ENCODE data around the gene LILRB1.
"Not testable (repeated sequence)": the region's sequence is repeated elsewhere in the genome, so short reads cannot be mapped to it uniquely, and the experiment has no call there.

LILRB1 gene

DNA sequence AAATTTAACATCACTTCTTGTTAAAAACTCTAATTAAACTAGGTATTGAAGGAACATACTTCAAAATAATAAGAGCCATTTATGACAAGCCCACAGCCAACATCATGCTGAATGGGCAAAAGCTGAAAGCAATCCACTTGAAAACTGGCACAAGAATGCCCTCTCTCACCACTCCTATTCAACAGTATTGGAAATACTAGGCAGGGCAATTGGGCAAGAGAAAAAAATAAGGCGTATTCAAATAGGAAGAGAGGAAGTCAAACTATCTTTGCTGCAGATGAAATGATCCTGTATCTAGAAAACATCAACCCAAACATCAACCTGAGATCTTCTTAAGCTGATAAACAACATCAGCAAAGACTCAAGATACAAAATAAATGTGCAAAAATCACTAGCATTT, 15.6 kb upstream of the LILRB1 start:
- ATAC-seq (no peak), DNase-seq (no peak)
- Mint-ChIP-seq H3K4me1 (peaks cover 4% of the 10 kb centered on the region), H3K9me3 (peaks cover 14 to 35% of the 10 kb centered on the region in 2 donors), H3K27me3 (peaks cover 20% of the 10 kb centered on the region), H3K27ac (no peak overlapping the region), H3K4me3 (no peak overlapping the region)

DNA sequence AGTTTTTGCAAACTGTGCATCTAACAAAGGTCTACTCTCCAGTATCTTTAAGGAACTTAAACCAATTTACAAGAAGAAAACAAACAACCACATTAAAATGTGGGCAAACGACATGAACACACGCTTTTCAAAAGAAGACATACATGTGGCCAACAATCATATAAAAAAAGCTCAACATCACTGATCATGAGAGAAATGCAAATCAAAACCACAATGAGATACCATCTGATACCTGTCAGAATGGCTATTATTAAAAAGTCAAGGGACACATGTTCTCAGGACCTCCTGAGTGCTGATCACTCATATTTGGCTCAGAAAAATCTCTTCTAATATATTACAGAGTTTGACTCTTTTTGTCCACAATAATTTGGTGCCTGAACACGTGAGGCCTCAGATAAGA, 14.2 kb upstream of the LILRB1 start:
- peaks cover 4% of the 10 kb centered on the region for H3K4me1 Mint-ChIP-seq
- H3K27me3 Mint-ChIP-seq: peaks cover 17% of the 10 kb centered on the region
- ATAC-seq (no peak), DNase-seq (no peak)
- peaks cover 12 to 32% of the 10 kb centered on the region in 2 donors for H3K9me3 Mint-ChIP-seq
- no peak overlapping the region for H3K4me3 Mint-ChIP-seq
- H3K27ac Mint-ChIP-seq: no peak overlapping the region

DNA sequence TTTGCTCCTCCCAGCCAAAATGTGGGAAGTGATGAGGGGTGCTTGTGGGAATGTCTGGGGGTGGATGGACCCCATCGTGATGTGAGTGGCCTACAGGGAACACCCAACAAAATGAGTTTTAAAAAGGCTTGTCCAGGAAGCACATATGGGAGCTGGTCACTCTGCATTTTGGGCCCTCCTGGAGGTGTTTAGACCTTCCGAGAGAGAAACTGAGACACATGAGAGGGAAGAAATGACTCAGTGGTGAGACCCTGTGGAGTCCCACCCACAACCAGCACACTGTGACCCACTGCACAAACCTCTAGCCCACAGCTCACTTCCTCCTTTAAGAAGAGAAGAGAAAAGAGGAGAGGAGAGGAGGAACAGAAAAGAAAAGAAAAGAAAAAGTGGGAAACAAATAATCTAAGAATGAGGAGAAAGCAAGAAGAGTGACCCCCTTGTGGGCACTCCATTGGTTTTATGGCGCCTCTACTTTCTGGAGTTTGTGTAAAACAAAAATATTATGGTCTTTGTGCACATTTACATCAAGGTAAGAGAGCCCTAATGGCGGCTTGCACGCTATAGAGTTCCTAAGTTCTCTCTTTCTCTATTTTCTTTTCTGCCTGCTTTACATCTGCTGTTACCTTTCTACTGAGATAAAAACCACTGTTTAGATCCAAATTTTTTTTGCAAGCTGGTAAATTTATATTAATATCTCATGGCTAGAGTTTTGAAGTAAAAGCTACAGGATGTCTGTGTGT, 13.3 kb upstream of the LILRB1 start:
- DNase-seq: no peak
- H3K27me3 Mint-ChIP-seq: peaks cover 26% of the 10 kb centered on the region
- no peak for ATAC-seq
- peaks cover 12 to 32% of the 10 kb centered on the region in 2 donors for H3K9me3 Mint-ChIP-seq
- H3K27ac Mint-ChIP-seq: peak overlapping the region in 1 of 2 donors; percentile 21
- H3K4me1 Mint-ChIP-seq: peaks cover 4% of the 10 kb centered on the region
- no peak overlapping the region for H3K4me3 Mint-ChIP-seq

GRCh38 chr19:54620464-54620863, 9.8 kb upstream of the LILRB1 start:
- no peak for ATAC-seq
- DNase-seq: no peak
- H3K4me1 Mint-ChIP-seq: peaks cover 4% of the 10 kb centered on the region
- no peak overlapping the region for H3K27ac Mint-ChIP-seq
- peaks cover 35% of the 10 kb centered on the region for H3K27me3 Mint-ChIP-seq
- no peak overlapping the region for H3K4me3 Mint-ChIP-seq
- H3K9me3 Mint-ChIP-seq: peaks cover 5 to 11% of the 10 kb centered on the region in 2 donors

DNA sequence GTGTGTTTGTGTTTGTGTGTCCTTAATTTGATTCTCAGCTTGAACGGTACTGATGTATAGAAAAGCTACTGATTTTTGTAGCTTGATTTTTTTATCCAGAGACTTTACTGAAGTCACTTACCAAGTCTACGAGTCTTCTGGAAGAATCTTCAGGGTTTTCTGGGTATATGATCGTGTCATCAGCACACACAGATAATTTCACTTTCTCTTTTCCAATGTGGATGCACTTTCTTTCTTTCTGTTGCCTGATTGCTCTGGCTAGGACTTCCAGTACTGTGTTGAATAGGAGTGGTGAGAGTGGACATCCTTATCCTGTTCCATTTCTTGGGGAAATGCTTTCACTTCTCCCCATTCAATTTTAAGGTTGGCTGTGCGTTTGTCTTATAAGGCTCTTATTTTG, 7.9 kb upstream of the LILRB1 start:
- Mint-ChIP-seq H3K27ac (no peak overlapping the region), H3K9me3 (no peaks in the 10 kb centered on the region), H3K4me3 (no peak overlapping the region), H3K4me1 (no peaks in the 10 kb centered on the region), H3K27me3 (peaks cover 55% of the 10 kb centered on the region)
- ATAC-seq: no peak
- no peak for DNase-seq

DNA sequence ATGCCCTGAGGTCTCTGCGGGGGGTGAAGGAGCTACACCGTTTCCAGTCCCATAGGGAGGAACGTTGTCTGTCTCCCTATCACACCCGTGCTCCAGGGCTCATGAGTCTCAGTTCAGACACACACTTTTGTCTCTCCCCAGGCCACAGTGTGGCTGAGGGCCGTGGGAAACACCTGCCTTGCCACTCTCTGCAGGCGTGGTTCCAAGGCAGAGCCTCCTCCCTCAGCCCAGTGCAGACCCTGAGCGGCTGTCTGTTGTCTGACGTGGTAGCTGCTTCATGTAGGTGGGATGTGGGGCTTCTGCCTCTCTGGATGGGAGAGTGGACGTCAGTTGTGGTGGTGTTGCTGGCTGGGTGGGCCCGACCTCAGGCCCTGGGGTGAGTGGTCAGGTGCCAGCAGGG, 6.0 kb upstream of the LILRB1 start:
- not testable (repeated sequence) for H3K9me3 Mint-ChIP-seq, H3K4me1 Mint-ChIP-seq, ATAC-seq, H3K4me3 Mint-ChIP-seq, DNase-seq
- Mint-ChIP-seq H3K27ac (peak overlapping the region in 1 of 2 donors; percentile 56), H3K27me3 (peaks cover 72% of the 10 kb centered on the region)

GRCh38 chr19:54624934-54625730, 5.2 kb upstream of the LILRB1 start:
- not testable (repeated sequence) for DNase-seq, H3K4me1 Mint-ChIP-seq, H3K4me3 Mint-ChIP-seq, H3K9me3 Mint-ChIP-seq, H3K27ac Mint-ChIP-seq, ATAC-seq
- H3K27me3 Mint-ChIP-seq: peaks cover 79% of the 10 kb centered on the region

DNA sequence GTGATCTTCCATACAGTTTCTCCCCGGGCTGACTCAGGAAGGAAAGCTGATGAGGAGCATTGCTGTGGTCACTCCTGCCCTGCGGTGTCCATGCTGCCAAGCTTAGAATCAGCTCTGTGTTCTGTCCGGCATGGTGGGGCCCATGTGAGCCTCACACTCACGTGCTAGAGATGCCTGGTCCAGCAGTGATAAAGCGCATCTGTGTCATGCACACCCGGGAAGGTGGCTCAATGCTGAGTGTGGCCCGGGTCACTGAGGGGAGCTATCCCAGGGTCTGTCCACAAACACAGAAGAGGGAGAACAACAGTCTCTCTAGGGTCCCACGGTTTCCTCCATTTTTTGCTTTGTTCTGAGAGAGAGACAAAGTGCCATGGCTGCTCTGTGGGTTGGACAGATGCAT, 3.5 kb upstream of the LILRB1 start:
- Mint-ChIP-seq H3K27ac (no peak overlapping the region), H3K4me3 (no peak overlapping the region), H3K4me1 (no peaks in the 10 kb centered on the region), H3K27me3 (peaks cover 89% of the 10 kb centered on the region), H3K9me3 (no peaks in the 10 kb centered on the region)
- DNase-seq (no peak), ATAC-seq (no peak)

DNA sequence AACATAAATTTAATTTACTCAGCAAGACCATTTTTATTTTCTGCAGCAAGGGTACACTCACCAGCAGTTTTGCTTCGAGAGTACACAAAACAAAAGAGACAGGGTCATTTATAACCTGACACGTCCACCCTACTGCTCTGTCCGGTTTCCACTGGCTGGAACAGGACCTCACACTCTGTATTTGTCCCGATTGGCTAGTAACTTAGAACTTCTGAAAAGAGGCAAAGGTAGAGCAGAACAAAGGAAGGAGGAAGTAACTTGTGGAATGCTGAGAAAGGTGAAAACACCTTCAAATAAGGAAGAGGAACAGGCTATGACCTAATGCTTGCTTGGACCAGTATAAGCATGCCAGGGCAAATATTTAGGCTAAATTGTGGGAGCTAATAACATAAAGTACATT, 2.4 kb upstream of the LILRB1 start:
- not testable (repeated sequence) for H3K9me3 Mint-ChIP-seq, H3K27ac Mint-ChIP-seq, DNase-seq, H3K4me3 Mint-ChIP-seq, H3K4me1 Mint-ChIP-seq, ATAC-seq
- peaks cover 90% of the 10 kb centered on the region for H3K27me3 Mint-ChIP-seq

DNA sequence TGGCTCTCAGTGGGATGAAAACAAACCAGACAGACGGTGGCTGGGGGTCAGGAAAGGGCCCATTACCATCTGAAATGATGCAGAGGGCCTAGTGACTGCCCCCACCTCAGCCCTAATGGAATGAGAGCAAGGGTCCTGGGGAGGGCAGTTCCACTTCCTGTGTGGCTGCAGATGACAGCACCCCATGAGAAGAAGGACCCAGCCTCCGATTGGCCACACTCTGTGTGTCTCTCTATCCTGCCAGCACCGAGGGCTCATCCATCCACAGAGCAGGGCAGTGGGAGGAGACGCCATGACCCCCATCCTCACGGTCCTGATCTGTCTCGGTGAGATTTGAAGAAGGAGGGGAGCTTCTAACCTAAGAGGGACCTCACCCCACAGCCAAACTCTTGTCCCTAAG, 498 bp downstream of the LILRB1 start:
- ATAC-seq (no peak), DNase-seq (no peak)
- Mint-ChIP-seq H3K9me3 (no peaks in the 10 kb centered on the region), H3K27me3 (peaks cover 78% of the 10 kb centered on the region), H3K4me1 (no peaks in the 10 kb centered on the region), H3K4me3 (no peak overlapping the region), H3K27ac (no peak overlapping the region)

- H3K4me1 Mint-ChIP-seq, H3K9me3 Mint-ChIP-seq, ATAC-seq: not testable (repeated sequence)
Observed at GRCh38 chr19:54631489-54632337, 1.4 kb downstream of the LILRB1 start.

DNA sequence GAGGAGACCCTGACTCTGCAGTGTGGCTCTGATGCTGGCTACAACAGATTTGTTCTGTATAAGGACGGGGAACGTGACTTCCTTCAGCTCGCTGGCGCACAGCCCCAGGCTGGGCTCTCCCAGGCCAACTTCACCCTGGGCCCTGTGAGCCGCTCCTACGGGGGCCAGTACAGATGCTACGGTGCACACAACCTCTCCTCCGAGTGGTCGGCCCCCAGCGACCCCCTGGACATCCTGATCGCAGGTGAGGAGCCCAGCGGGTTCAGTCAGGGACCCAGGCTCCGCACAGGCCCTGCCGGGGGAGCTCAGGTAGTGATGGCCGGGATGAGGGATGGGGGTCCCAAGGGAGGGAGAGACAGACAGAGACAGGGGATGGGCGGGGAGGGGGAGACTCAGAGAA, 2.2 kb downstream of the LILRB1 start:
- not testable (repeated sequence) for H3K4me1 Mint-ChIP-seq

More at GRCh38 chr19:54631489-54632337, 1.4 kb downstream of the LILRB1 start:
- H3K4me3 Mint-ChIP-seq, DNase-seq, H3K27ac Mint-ChIP-seq: not testable (repeated sequence)
- peaks cover 76% of the 10 kb centered on the region for H3K27me3 Mint-ChIP-seq

DNA sequence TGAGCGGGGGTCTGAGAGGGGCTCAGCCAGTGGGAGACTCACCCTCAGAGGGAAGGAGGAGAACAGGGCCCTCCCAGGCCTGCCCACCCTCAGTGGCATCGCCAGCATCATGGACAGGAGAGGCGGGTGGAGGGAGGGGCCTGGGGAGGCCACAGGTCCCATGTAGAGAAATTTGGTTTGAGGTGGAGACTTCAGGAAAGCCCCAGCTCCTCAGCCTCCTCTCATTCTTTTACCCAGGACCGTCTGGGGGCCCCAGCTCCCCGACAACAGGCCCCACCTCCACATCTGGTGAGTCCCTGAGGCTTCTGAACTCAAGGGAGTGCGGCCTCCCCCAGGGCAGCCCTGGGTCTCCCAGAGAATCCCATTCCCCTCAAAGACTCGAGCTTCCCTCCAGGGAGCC, 3.1 kb downstream of the LILRB1 start:
- Mint-ChIP-seq H3K27me3 (peaks cover 63% of the 10 kb centered on the region), H3K9me3 (no peaks in the 10 kb centered on the region), H3K4me3 (no peak overlapping the region), H3K4me1 (no peaks in the 10 kb centered on the region), H3K27ac (peak overlapping the region in 1 of 2 donors; percentile 34)
- ATAC-seq: no peak
- no peak for DNase-seq

More for the DNA sequence above, 2.2 kb downstream of the LILRB1 start:
- not testable (repeated sequence) for H3K4me3 Mint-ChIP-seq, H3K27ac Mint-ChIP-seq, ATAC-seq, DNase-seq, H3K9me3 Mint-ChIP-seq
- H3K27me3 Mint-ChIP-seq: peaks cover 71% of the 10 kb centered on the region

DNA sequence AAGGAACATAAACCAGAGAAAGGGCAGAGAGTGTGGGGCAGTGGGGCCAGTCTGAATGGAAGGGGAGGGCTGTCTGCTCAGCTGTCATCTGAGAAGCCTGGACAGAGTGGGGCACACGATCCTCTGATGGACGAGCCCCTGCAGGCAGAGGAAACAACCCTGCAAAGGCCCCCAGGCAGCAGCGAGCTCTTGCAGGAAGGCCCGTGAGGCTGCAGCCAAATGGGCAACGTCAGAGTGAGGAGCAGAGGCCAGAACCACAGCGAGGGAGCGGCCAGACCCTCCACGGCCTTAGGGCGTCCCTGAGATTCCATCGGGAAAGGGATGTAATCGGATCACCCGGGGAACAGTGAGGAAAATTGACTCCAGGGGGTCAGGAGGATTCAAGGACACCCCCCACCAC, 5.8 kb downstream of the LILRB1 start:
- peaks cover 56% of the 10 kb centered on the region for H3K27me3 Mint-ChIP-seq
- DNase-seq, H3K9me3 Mint-ChIP-seq, H3K27ac Mint-ChIP-seq, H3K4me1 Mint-ChIP-seq, H3K4me3 Mint-ChIP-seq, ATAC-seq: not testable (repeated sequence)

DNA sequence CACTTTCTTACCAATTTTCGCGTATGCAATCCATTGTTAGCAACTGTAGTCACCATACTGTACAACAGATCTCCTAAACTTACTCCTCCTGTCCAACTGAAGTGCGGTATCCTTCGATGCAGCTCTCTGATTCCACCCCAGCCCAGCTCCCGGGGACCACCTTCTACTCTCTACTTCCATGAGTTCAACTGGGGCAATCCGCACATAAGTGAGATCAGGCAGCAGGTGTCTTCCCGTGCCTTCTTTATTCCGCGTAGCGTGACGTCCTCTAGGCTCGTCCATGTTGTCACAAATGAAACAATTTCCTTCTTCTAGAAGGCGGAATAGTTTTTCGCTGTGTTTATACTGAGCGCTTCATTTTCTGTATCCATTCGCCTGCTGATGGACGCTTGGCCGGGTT, 8.4 kb downstream of the LILRB1 start:
- Mint-ChIP-seq H3K27ac (no peak overlapping the region), H3K9me3 (no peaks in the 10 kb centered on the region), H3K4me1 (no peaks in the 10 kb centered on the region), H3K27me3 (peaks cover 49% of the 10 kb centered on the region), H3K4me3 (no peak overlapping the region)
- DNase-seq: no peak
- no peak for ATAC-seq
